GM12878 (cell line): ENCODE measurements around the gene MAGI3. TPM values are rescaled to one million over a fixed set of nuclear protein-coding genes. Genes with fewer than 3 reads are reported as not detected.

ENCODE experiments used
- ATAC-seq: fragments of 200-7000 bp; cut with Tn5 transposase; 3 replicates; pipeline ENCODE4 v1.9.1; 2020; ENCODE audit warnings: mild to moderate bottlenecking, moderate library complexity
- BruUV-seq: library from RNA; stranded (reverse); fragments of 400-500 nt; replicated peaks from 2 replicates; lab custom pipeline; 2021; lab: Mats Ljungman, UMichigan
- CTCF ChIA-PET: fragments of 300-600 bp; sonication (Branson Sonifier 250); formaldehyde crosslinking; extraction: SDS; loops from one replicate; lab custom pipeline; 2021; ENCODE audit warnings: inconsistent platforms; lab: Yijun Ruan, JAX
- POLR2A ChIA-PET: fragments of 350-600 bp; formaldehyde crosslinking; extraction: SDS; loops from one replicate; lab custom pipeline; 2021; ENCODE audit warnings: inconsistent platforms; lab: Charles Lee
- RAD21 ChIA-PET: fragments of 300-600 bp; sonication (Branson Sonifier 250); formaldehyde crosslinking; loops from one replicate; lab custom pipeline; 2023; ENCODE audit warnings: antibody characterized with exemption; ENCODE audit not compliant: unreplicated experiment; lab: Charles Lee
- SMC1A ChIA-PET: fragments of 300-600 bp; sonication (Branson Sonifier 250); formaldehyde crosslinking; loops from one replicate; lab custom pipeline; 2023; ENCODE audit not compliant: unreplicated experiment, uncharacterized antibody; lab: Charles Lee
- DNase-seq: peaks from one replicate; pipeline ENCODE4 v3.0.0-alpha.2; 2011; ENCODE audit warnings: low read depth, low spot score
- FAIRE-seq: peaks from 3 replicates; lab custom pipeline; 2011; peaks lifted over from hg19 to GRCh38; lab: Jason Lieb, UNC
- H2AFZ ChIP-seq: 2 replicates; pipeline ENCODE4 v1.6.0; 2011; ENCODE audit warnings: low read depth, low read length, control low read depth; ENCODE audit not compliant: control insufficient read depth
- H3K27ac ChIP-seq: 2 replicates; pipeline ENCODE4 v1.5.1; 2011; ENCODE audit warnings: control low read depth; ENCODE audit not compliant: control insufficient read depth, insufficient read depth
- H3K27me3 ChIP-seq, 2 experiments: replicated peaks in 1 of 2; 2 replicates each; pipeline versions ENCODE4 v1.6.0 to v1.6.1; 2011; ENCODE audit warnings: low read length in 1 of 2; ENCODE audit not compliant: control insufficient read depth in 2 of 2, insufficient read depth in 2 of 2
- H3K36me3 ChIP-seq, 2 experiments: 2 replicates each; pipeline ENCODE4 v1.5.1; 2011; ENCODE audit warnings: low read length in 1 of 2; ENCODE audit not compliant: control insufficient read depth in 2 of 2, insufficient read depth in 2 of 2
- H3K4me1 ChIP-seq: 2 replicates; pipeline ENCODE4 v1.6.1; 2011; ENCODE audit warnings: mild to moderate bottlenecking, low read length, moderate library complexity, mixed read lengths; ENCODE audit not compliant: control insufficient read depth, insufficient read depth
- H3K4me2 ChIP-seq: 2 replicates; pipeline ENCODE4 v1.6.0; 2011; ENCODE audit warnings: control low read depth; ENCODE audit not compliant: control insufficient read depth, insufficient read depth
- H3K4me3 ChIP-seq: fragments of 200-600 bp; sonication (generic); 2 replicates; pipeline ENCODE4 v1.5.1; 2016
- H3K79me2 ChIP-seq: 2 replicates; pipeline ENCODE4 v1.6.0; 2011; ENCODE audit warnings: low read length; ENCODE audit not compliant: control insufficient read depth, insufficient read depth
- H3K9ac ChIP-seq: 2 replicates; pipeline ENCODE4 v1.8.0; 2011; ENCODE audit warnings: low read length, control low read depth, mixed read lengths; ENCODE audit not compliant: control insufficient read depth, insufficient read depth
- H3K9me3 ChIP-seq: replicated peaks from 3 replicates; pipeline ENCODE4 v1.5.1; 2011; ENCODE audit warnings: mild to moderate bottlenecking, low read length; ENCODE audit not compliant: control insufficient read depth, insufficient read depth
- H4K20me1 ChIP-seq: 2 replicates; pipeline ENCODE4 v1.6.0; 2011; ENCODE audit not compliant: control insufficient read depth, insufficient read depth
- BMI1 ChIP-seq: fragments of 450-650 bp; IDR thresholded peaks from 2 replicates; pipeline ENCODE4 v1.6.1; 2016; ENCODE audit warnings: mild to moderate bottlenecking, moderate library complexity, borderline replicate concordance
- BRCA1 ChIP-seq: IDR thresholded peaks from 2 replicates; pipeline ENCODE4 v1.6.1; 2011; ENCODE audit warnings: low read depth, low read length, improper control_type of control experiment
- CBX3 ChIP-seq: fragments of 200-600 bp; sonication (generic); IDR thresholded peaks from 2 replicates; pipeline ENCODE4 v1.6.1; 2016; ENCODE audit warnings: low read depth, borderline replicate concordance
- CEBPB ChIP-seq, 2 experiments: fragments of 150-350 bp in 1 of 2; IDR thresholded peaks; 2 replicates each; pipeline ENCODE4 v1.6.1; 2012 to 2014; ENCODE audit warnings: low read depth in 2 of 2, low read length in 2 of 2, borderline replicate concordance in 1 of 2, inconsistent platforms in 1 of 2
- CREB1 ChIP-seq: IDR thresholded peaks from 2 replicates; pipeline ENCODE4 v1.6.1; 2012; ENCODE audit warnings: low read depth, mild to moderate bottlenecking, inconsistent platforms
- EZH2 ChIP-seq: IDR thresholded peaks from 2 replicates; pipeline ENCODE4 v1.6.1; 2012; ENCODE audit warnings: low read depth, mild to moderate bottlenecking, control low read depth, inconsistent platforms, low read length, borderline replicate concordance; ENCODE audit not compliant: control insufficient read depth
- IKZF2 ChIP-seq, 2 experiments: fragments of 450-650 bp; IDR thresholded peaks; 2 replicates each; pipeline ENCODE4 v1.6.1; 2017; ENCODE audit warnings: mild to moderate bottlenecking in 2 of 2, moderate library complexity in 2 of 2
- KAT2A ChIP-seq: conservative IDR thresholded peaks from 2 replicates; pipeline ENCODE4 v1.6.1; 2011; ENCODE audit warnings: low read depth, low read length; ENCODE audit not compliant: control insufficient read depth
- POLR2AphosphoS2 ChIP-seq: IDR thresholded peaks from 2 replicates; pipeline ENCODE4 v1.6.1; 2011; ENCODE audit warnings: low read depth, mild to moderate bottlenecking, low read length, improper control_type of control experiment, moderate library complexity
- TAF1 ChIP-seq: IDR thresholded peaks from 2 replicates; pipeline ENCODE4 v1.6.1; 2011; ENCODE audit warnings: mild to moderate bottlenecking, low read depth, low read length, borderline replicate concordance
- TBL1XR1 ChIP-seq: IDR thresholded peaks from 2 replicates; pipeline ENCODE4 v1.6.1; 2012; ENCODE audit warnings: low read depth, low read length, improper control_type of control experiment
- YY1 ChIP-seq: IDR thresholded peaks from 2 replicates; pipeline ENCODE4 v1.6.1; 2011; ENCODE audit warnings: low read depth, mild to moderate bottlenecking, low read length
- ZSCAN29 ChIP-seq: fragments of 450-650 bp; IDR thresholded peaks from 2 replicates; pipeline ENCODE4 v1.6.1; 2017; ENCODE audit warnings: mild to moderate bottlenecking, moderate library complexity
- in situ Hi-C: fragments of 300-500 bp; cut with MboI; formaldehyde crosslinking; loops from 9 replicates; pipeline ENCODE4 v1.14.3; 2018; ENCODE audit warnings: mixed read lengths
- intact Hi-C: fragments of 100-400 bp; cut with micrococcal nuclease; formaldehyde crosslinking; loops from one replicate; pipeline ENCODE4 v1.14.2; 2022; ENCODE audit not compliant: unreplicated experiment
- polyA plus RNA-seq, 11 experiments: library from polyadenylated mRNA; depleted of rRNA in 4 of 11; unstranded in 6 of 11; stranded (reverse) in 5 of 11; fragments of >200 nt; fragmentation: Nextera tagmentation in 4 of 11; fragmentation: Illumina TruSeq in 1 of 11; extraction: Ambion mirVana in 4 of 11; extraction: Trizol in 1 of 11; gene quantifications; 1 replicate in 1 of 11; 2 replicates in 10 of 11; pipeline versions ENCODE4 v1.2.1 to v1.2.3, GENCODE V29; 2011 to 2016; ENCODE audit warnings: inconsistent platforms in 2 of 11, missing spikeins in 2 of 11, low read depth in 1 of 11
- total RNA-seq, 4 experiments: library from RNA; depleted of rRNA in 3 of 4; stranded (reverse); fragments of >200 nt in 3 of 4; fragmentation: Illumina TruSeq in 1 of 4; extraction: Trizol in 1 of 4; gene quantifications; 2 replicates each; pipeline versions ENCODE4 v1.2.1 to v1.2.3, GENCODE V29; 2013 to 2021
- TF ChIP-seq, protein P1 (sequence below): IDR thresholded peaks from 2 replicates; pipeline ENCODE4 v1.6.1; 2012; ENCODE audit warnings: low read length, inconsistent platforms
- TF ChIP-seq, protein P2 (sequence below): fragments of 450-650 bp; IDR thresholded peaks from 2 replicates; pipeline ENCODE4 v1.6.1; 2016; ENCODE audit warnings: mild to moderate bottlenecking, moderate library complexity, borderline replicate concordance
- TF ChIP-seq, protein P3 (sequence below): IDR thresholded peaks from 2 replicates; pipeline ENCODE4 v1.6.1; 2012; ENCODE audit warnings: low read depth, low read length, improper control_type of control experiment
- TF ChIP-seq, protein P4 (sequence below): fragments of 450-650 bp; formaldehyde crosslinking; IDR thresholded peaks from 2 replicates; pipeline ENCODE4 v1.5.0; 2022; ENCODE audit warnings: mild to moderate bottlenecking, missing genetic modification characterization

The MAGI3 gene
- total and polyA plus RNA-seq, 10 of the 15 experiments (the other 5 are each of a cell fraction or from before 2014, with no cell fraction given): 0.17 to 0.65 (median 0.32) TPM

GRCh38 chr1:113459279-113459678 is 69.0 kb downstream of the MAGI3 start:
- Histone ChIP-seq H3K36me3 (no peaks in the 10 kb centered on the region), H3K4me3 (no peak overlapping the region), H3K9ac (no peak overlapping the region), H2AFZ (no peak overlapping the region), H3K4me1 (no peaks in the 10 kb centered on the region), H3K79me2 (no peaks in the 10 kb centered on the region), H3K27me3 (no peaks in the 10 kb centered on the region), H4K20me1 (no peaks in the 10 kb centered on the region), H3K27ac (no peak overlapping the region), H3K4me2 (no peak overlapping the region), H3K9me3 (no peaks in the 10 kb centered on the region)
- TF ChIP-seq CBX3: no peak
- no peak for TF ChIP-seq POLR2AphosphoS2
- TF ChIP-seq YY1: no peak
- TF ChIP-seq CEBPB (IDR thresholded peaks at IDR 0.05; ENCODE audit: borderline replicate concordance in 1 of 2, low read depth in 2 of 2, low read length in 2 of 2): no peak
- TF ChIP-seq, protein P1, sequence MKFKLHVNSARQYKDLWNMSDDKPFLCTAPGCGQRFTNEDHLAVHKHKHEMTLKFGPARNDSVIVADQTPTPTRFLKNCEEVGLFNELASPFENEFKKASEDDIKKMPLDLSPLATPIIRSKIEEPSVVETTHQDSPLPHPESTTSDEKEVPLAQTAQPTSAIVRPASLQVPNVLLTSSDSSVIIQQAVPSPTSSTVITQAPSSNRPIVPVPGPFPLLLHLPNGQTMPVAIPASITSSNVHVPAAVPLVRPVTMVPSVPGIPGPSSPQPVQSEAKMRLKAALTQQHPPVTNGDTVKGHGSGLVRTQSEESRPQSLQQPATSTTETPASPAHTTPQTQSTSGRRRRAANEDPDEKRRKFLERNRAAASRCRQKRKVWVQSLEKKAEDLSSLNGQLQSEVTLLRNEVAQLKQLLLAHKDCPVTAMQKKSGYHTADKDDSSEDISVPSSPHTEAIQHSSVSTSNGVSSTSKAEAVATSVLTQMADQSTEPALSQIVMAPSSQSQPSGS: no peak
- TF ChIP-seq BRCA1: no peak
- TF ChIP-seq EZH2: no peak
- TF ChIP-seq TAF1: no peak
- TF ChIP-seq, protein P2, sequence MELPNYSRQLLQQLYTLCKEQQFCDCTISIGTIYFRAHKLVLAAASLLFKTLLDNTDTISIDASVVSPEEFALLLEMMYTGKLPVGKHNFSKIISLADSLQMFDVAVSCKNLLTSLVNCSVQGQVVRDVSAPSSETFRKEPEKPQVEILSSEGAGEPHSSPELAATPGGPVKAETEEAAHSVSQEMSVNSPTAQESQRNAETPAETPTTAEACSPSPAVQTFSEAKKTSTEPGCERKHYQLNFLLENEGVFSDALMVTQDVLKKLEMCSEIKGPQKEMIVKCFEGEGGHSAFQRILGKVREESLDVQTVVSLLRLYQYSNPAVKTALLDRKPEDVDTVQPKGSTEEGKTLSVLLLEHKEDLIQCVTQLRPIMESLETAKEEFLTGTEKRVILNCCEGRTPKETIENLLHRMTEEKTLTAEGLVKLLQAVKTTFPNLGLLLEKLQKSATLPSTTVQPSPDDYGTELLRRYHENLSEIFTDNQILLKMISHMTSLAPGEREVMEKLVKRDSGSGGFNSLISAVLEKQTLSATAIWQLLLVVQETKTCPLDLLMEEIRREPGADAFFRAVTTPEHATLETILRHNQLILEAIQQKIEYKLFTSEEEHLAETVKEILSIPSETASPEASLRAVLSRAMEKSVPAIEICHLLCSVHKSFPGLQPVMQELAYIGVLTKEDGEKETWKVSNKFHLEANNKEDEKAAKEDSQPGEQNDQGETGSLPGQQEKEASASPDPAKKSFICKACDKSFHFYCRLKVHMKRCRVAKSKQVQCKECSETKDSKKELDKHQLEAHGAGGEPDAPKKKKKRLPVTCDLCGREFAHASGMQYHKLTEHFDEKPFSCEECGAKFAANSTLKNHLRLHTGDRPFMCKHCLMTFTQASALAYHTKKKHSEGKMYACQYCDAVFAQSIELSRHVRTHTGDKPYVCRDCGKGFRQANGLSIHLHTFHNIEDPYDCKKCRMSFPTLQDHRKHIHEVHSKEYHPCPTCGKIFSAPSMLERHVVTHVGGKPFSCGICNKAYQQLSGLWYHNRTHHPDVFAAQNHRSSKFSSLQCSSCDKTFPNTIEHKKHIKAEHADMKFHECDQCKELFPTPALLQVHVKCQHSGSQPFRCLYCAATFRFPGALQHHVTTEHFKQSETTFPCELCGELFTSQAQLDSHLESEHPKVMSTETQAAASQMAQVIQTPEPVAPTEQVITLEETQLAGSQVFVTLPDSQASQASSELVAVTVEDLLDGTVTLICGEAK: no peak
- TF ChIP-seq KAT2A: no peak
- no peak for TF ChIP-seq BMI1
- TF ChIP-seq, protein P3, sequence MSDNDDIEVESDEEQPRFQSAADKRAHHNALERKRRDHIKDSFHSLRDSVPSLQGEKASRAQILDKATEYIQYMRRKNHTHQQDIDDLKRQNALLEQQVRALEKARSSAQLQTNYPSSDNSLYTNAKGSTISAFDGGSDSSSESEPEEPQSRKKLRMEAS: no peak
- TF ChIP-seq CREB1: no peak
- TF ChIP-seq IKZF2 (IDR thresholded peaks at IDR 0.05): no peak
- TF ChIP-seq TBL1XR1: no peak
- TF ChIP-seq, protein P4, sequence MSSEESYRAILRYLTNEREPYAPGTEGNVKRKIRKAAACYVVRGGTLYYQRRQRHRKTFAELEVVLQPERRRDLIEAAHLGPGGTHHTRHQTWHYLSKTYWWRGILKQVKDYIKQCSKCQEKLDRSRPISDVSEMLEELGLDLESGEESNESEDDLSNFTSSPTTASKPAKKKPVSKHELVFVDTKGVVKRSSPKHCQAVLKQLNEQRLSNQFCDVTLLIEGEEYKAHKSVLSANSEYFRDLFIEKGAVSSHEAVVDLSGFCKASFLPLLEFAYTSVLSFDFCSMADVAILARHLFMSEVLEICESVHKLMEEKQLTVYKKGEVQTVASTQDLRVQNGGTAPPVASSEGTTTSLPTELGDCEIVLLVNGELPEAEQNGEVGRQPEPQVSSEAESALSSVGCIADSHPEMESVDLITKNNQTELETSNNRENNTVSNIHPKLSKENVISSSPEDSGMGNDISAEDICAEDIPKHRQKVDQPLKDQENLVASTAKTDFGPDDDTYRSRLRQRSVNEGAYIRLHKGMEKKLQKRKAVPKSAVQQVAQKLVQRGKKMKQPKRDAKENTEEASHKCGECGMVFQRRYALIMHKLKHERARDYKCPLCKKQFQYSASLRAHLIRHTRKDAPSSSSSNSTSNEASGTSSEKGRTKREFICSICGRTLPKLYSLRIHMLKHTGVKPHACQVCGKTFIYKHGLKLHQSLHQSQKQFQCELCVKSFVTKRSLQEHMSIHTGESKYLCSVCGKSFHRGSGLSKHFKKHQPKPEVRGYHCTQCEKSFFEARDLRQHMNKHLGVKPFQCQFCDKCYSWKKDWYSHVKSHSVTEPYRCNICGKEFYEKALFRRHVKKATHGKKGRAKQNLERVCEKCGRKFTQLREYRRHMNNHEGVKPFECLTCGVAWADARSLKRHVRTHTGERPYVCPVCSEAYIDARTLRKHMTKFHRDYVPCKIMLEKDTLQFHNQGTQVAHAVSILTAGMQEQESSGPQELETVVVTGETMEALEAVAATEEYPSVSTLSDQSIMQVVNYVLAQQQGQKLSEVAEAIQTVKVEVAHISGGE (CRISPR knock-in tag): no peak
- no peak for TF ChIP-seq ZSCAN29
- ChIA-PET POLR2A (no interaction called here), CTCF (no interaction called here), RAD21 (no interaction called here), SMC1A (no interaction called here)
- intact Hi-C loops: loop anchor here (10.0 kb wide), 1 partner anchor 124 kb away; no protein-coding TSS in a partner anchor
- no peak for DNase-seq
- no peak for FAIRE-seq
- ATAC-seq: no peak
- in situ Hi-C loops: loop anchor here (5.0 kb wide), 1 partner anchor 317 kb away; no protein-coding TSS in a partner anchor
- no TSS peak for BruUV-seq
